Naive thymus-derived CD4-positive, alpha-beta T cell (primary cell): ENCODE data around the gene ARHGAP21. TPM values are rescaled to one million over a fixed set of nuclear protein-coding genes. Genes with fewer than 3 reads are reported as not detected.
"Not testable (repeated sequence)": the region's sequence is repeated elsewhere in the genome, so short reads cannot be mapped to it uniquely, and the experiment has no call there.

ENCODE experiments used
- ATAC-seq: fragments of 150-1000 bp; cut with Tn5 transposase; 2 replicates; pipeline ENCODE4 v1.10.0; 2021; ENCODE audit warnings: mild to moderate bottlenecking, moderate library complexity
- CTCF ChIA-PET: fragments of 350-600 bp; sonication (Branson Sonifier 250); formaldehyde crosslinking; loops from one replicate; lab custom pipeline; 2021; ENCODE audit warnings: antibody characterized with exemption; lab: Charles Lee
- POLR2A ChIA-PET: fragments of 350-600 bp; sonication (Branson Sonifier 250); formaldehyde crosslinking; loops from one replicate; lab custom pipeline; 2021; ENCODE audit warnings: antibody characterized with exemption, inconsistent platforms; lab: Charles Lee
- DNase-seq, 9 donors: peaks; one replicate each; pipeline versions ENCODE4 v3.0.0 to v3.0.0-alpha.2; 2020 to 2022; ENCODE audit warnings: mixed read lengths in 1 of 9
- H3K27ac ChIP-seq: one replicate; pipeline ENCODE4 v1.7.0; 2013; ENCODE audit warnings: mild to moderate bottlenecking, low read depth, low read length, moderate library complexity
- H3K27me3 ChIP-seq, 2 donors: one replicate each; pipeline ENCODE4 v1.7.0; 2013; ENCODE audit warnings: low read length in 2 of 2, mild to moderate bottlenecking in 2 of 2, moderate library complexity in 2 of 2; ENCODE audit not compliant: control insufficient read depth in 2 of 2, insufficient read depth in 2 of 2
- H3K36me3 ChIP-seq, 3 experiments: 1 replicate in 2 of 3; 2 replicates in 1 of 3; pipeline ENCODE4 v1.7.0; 2013; ENCODE audit warnings: low read length in 3 of 3, mild to moderate bottlenecking in 3 of 3, moderate library complexity in 1 of 3; ENCODE audit not compliant: insufficient read depth in 3 of 3, control insufficient read depth in 2 of 3
- H3K4me1 ChIP-seq, 2 donors: one replicate each; pipeline ENCODE4 v1.7.0; 2013; ENCODE audit warnings: low read length in 2 of 2, mild to moderate bottlenecking in 2 of 2, moderate library complexity in 1 of 2; ENCODE audit not compliant: control insufficient read depth in 2 of 2, insufficient read depth in 2 of 2
- H3K4me3 ChIP-seq: 2 replicates; pipeline ENCODE4 v1.7.0; 2013; ENCODE audit warnings: mild to moderate bottlenecking, low read length
- H3K9me3 ChIP-seq, 3 experiments: 1 replicate in 2 of 3; 2 replicates in 1 of 3; pipeline ENCODE4 v1.7.0; 2013; ENCODE audit warnings: low read length in 3 of 3; ENCODE audit not compliant: control insufficient read depth in 2 of 3
- H3K27ac Mint-ChIP-seq, 9 donors: one replicate each; pipeline ENCODE4 v1.8.0; 2020 to 2022; ENCODE audit warnings: mixed read lengths in 9 of 9, mild to moderate bottlenecking in 8 of 9, moderate library complexity in 5 of 9, inconsistent platforms in 2 of 9
- H3K27me3 Mint-ChIP-seq, 5 donors: one replicate each; pipeline ENCODE4 v1.8.0; 2021 to 2022; ENCODE audit warnings: mixed read lengths in 5 of 5, mild to moderate bottlenecking in 1 of 5
- H3K36me3 Mint-ChIP-seq, 5 donors: one replicate each; pipeline ENCODE4 v1.8.0; 2020 to 2022; ENCODE audit warnings: mixed read lengths in 5 of 5, mild to moderate bottlenecking in 3 of 5, inconsistent platforms in 1 of 5
- H3K4me1 Mint-ChIP-seq, 7 donors: one replicate each; pipeline ENCODE4 v1.8.0; 2020 to 2022; ENCODE audit warnings: mixed read lengths in 7 of 7, mild to moderate bottlenecking in 3 of 7, inconsistent platforms in 1 of 7
- H3K4me3 Mint-ChIP-seq, 10 donors: one replicate each; pipeline ENCODE4 v1.8.0; 2020 to 2022; ENCODE audit warnings: mild to moderate bottlenecking in 10 of 10, mixed read lengths in 10 of 10, moderate library complexity in 6 of 10, inconsistent platforms in 2 of 10
- H3K9me3 Mint-ChIP-seq, 11 donors: one replicate each; pipeline ENCODE4 v1.8.0; 2020 to 2022; ENCODE audit warnings: mixed read lengths in 11 of 11, mild to moderate bottlenecking in 4 of 11, inconsistent platforms in 1 of 11, moderate library complexity in 1 of 11
- intact Hi-C, 2 donors: fragments of 100-400 bp; cut with micrococcal nuclease; formaldehyde crosslinking; loops; one replicate each; pipeline ENCODE4 v1.15.1; 2023
- polyA plus RNA-seq, 2 donors: library from polyadenylated mRNA; unstranded; fragments of 300-500 nt; fragmentation: Illumina TruSeq; gene quantifications; one replicate each; pipeline ENCODE4 v1.2.3, GENCODE V29; 2021
- total RNA-seq, 6 experiments: library from RNA in 5 of 6; stranded (reverse) in 5 of 6; gene quantifications; 1 replicate in 5 of 6; 2 replicates in 1 of 6; pipeline ENCODE4 v1.2.3 and lab custom pipeline; 2021 to 2026

Gene ARHGAP21
- total and polyA plus RNA-seq, 7 experiments from 2014 or later, result 9.5 to 40.0 (median 32.9) TPM

DNA sequence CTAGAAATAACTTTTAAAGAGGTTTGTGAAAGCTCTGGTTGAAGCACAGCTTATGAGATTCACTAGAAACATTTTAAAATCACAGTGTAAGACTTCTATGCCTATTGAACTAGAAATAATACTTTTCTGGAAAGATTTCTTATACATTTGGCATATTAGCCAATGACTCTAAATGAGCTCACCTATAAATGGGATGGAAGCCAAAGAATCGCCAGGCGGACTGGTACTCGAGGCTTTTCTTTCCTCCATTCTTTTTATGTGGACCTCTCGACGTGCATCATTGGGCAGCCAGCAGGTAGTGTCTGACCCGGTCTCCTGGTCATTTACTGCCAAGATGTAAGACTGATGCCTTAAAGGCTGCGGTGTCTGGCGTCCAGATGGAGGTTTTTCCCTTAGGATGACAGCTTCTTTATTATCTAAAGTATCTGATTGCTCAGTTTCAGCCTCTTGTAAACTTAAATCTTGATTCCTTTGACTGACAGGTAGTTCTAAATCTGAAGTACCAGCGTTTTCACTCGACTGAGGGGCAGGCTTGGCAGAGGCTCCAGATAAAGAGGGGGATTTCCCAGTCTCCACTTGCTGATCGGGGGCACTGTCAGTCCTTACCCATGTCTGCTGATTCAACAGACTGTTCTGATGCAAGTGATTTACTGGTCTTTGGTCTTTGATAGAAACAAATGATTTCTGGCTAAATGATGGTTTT is 104.2 kb downstream of the ARHGAP21 start:
- ATAC-seq, H3K36me3 ChIP-seq, H3K27me3 ChIP-seq, DNase-seq, H3K4me3 Mint-ChIP-seq, H3K27me3 Mint-ChIP-seq, H3K9me3 ChIP-seq, H3K27ac ChIP-seq, H3K4me3 ChIP-seq, intact Hi-C loops, H3K9me3 Mint-ChIP-seq: not testable (repeated sequence)
- H3K4me1 ChIP-seq, result peaks cover 0 to 23% of the 10 kb centered on the region in 2 donors
- CTCF ChIA-PET, result interaction anchor here (2.1 kb wide), 1 partner anchor 23 kb away, joined by 12 read pairs; no protein-coding TSS in a partner anchor
- Mint-ChIP-seq H3K4me1 (peaks cover 9 to 62% (median 48%) of the 10 kb centered on the region in 7 donors), H3K27ac (peak overlapping the region in 8 of 9 donors; percentile 14 to 97 (median 88)), H3K36me3 (peaks cover 5 to 18% (median 11%) of the 10 kb centered on the region in 5 donors)
- POLR2A ChIA-PET, result interaction anchor here (2.6 kb wide), 1 partner anchor 397 kb away, joined by 6 read pairs; the partner anchor contains the start of genes ENKUR and THNSL1

DNA sequence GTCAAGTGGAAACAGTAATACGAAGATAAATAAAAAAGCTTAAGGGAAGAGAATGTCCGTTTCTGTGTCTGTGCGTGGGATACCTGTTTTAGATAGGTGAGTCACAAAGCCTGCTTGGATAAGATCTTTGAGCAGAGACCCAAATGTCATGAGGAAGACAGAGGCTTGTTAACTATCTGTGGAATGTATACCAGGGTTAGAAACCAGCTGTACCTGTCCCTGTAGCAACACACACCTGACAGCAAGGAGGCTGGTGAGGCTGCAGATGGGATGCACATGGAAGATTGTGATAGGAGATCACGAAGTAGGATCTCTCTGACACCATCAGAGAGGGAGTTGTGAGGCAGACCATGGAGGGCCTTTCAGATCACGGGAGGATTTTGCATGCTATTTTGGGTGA is 105.3 kb downstream of the ARHGAP21 start:
- peaks cover 9 to 24% (median 17%) of the 10 kb centered on the region in 5 donors for H3K36me3 Mint-ChIP-seq
- peak overlapping the region; percentile 25 to 97 (median 88) for H3K27ac Mint-ChIP-seq
- intact Hi-C loops, result no loop called here
- ATAC-seq, result no peak
- Histone ChIP-seq H3K27me3 (no peaks in the 10 kb centered on the region), H3K27ac (peak overlapping the region; percentile 5), H3K9me3 (no peaks in the 10 kb centered on the region), H3K4me3 (peak overlapping the region; percentile 11), H3K36me3 (no peaks in the 10 kb centered on the region), H3K4me1 (peaks cover 0 to 19% of the 10 kb centered on the region in 2 donors)
- ChIA-PET CTCF (interaction anchor here (0.6 to 2.1 kb wide), 5 partner anchors 15 to 377 kb away, joined by 3 to 12 read pairs (median 6); no protein-coding TSS in a partner anchor), POLR2A (interaction anchor here (0.6 to 2.6 kb wide), 2 partner anchors 338 to 398 kb away, joined by 3 to 6 read pairs; partner anchors contain the start of genes ENKUR and THNSL1)
- H3K27me3 Mint-ChIP-seq, result no peaks in the 10 kb centered on the region
- H3K4me3 Mint-ChIP-seq, result peak overlapping the region; percentile 7 to 75 (median 68)
- H3K4me1 Mint-ChIP-seq, result peaks cover 12 to 59% (median 46%) of the 10 kb centered on the region in 7 donors
- peak in 2 of 9 donors; percentile 5 to 14 for DNase-seq
- H3K9me3 Mint-ChIP-seq, result peaks cover 0 to 2% (median 0%) of the 10 kb centered on the region in 11 donors

DNA sequence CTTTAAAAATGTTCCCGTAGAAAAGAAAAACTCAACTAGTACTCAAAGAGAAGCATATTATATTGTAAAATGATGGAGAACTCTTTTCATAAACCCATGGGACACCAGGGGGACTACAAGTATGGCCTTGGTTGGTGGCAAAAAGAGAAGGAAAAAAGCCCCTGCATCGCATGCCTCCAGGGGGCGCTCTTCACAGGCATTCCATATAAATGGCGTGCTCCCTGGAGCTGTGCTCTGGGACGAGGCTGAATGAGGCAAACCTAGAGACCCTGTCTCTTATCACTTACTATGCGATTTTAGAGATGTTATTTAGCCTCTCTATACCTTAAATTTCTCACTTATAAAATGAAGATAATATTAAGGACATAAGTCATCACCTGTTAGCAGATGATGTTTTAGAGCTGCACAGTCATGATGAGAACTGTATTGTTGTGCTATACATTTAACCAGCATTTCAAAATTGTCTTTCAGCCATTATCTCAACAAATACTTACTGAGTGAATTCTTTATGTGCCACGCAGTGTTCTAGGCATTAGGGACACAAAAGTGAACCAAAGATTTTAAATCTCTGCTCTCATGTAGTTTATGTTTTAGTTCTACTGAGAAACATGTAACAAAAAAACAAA is 105.8 kb downstream of the ARHGAP21 start:
- Histone ChIP-seq H3K36me3 (no peaks in the 10 kb centered on the region), H3K4me1 (peaks cover 0 to 16% of the 10 kb centered on the region in 2 donors), H3K27ac (peak overlapping the region; percentile 5), H3K27me3 (no peaks in the 10 kb centered on the region), H3K9me3 (no peaks in the 10 kb centered on the region), H3K4me3 (no peak overlapping the region)
- intact Hi-C loops, result loop anchor here (1.0 to 2.0 kb wide), 2 partner anchors 463 kb away; no protein-coding TSS in a partner anchor
- Mint-ChIP-seq H3K27ac (peak overlapping the region in 8 of 9 donors; percentile 65 to 97 (median 91)), H3K4me3 (peak overlapping the region in 9 of 10 donors; percentile 34 to 75 (median 69)), H3K4me1 (peaks cover 11 to 55% (median 42%) of the 10 kb centered on the region in 7 donors), H3K36me3 (peaks cover 9 to 26% (median 18%) of the 10 kb centered on the region in 5 donors), H3K27me3 (no peaks in the 10 kb centered on the region), H3K9me3 (no peaks in the 10 kb centered on the region)
- ChIA-PET CTCF (interaction anchor here (0.6 to 2.1 kb wide), 11 partner anchors 10 to 607 kb away, joined by 3 to 12 read pairs (median 4); no protein-coding TSS in a partner anchor), POLR2A (interaction anchor here (0.6 to 2.6 kb wide), 3 partner anchors 25 to 398 kb away, joined by 3 to 6 read pairs (median 4); partner anchors contain the start of genes ENKUR and THNSL1)
- ATAC-seq (peak; percentile 58), DNase-seq (peak; percentile 28 to 62 (median 46))

DNA sequence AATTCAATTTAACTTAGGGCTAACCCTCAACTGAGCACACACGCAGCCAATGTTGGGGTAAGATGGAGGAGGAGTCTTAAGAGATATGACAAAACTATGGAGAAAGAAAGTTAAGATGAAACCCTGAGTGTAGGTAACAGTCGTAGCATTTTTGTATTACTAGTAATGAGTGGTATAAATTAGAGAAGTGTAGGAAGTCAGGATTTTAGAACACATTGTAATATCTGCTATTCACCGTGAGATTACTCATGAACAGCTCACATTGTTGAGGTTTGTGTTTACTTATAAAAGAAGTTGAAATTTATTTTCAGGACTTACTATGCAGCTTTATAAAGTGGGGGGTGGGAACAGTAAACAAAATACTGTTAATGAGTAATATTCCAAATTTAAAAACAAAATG is 107.2 kb downstream of the ARHGAP21 start:
- H3K4me1 ChIP-seq, result peaks cover 0 to 14% of the 10 kb centered on the region in 2 donors
- Mint-ChIP-seq H3K36me3 (peaks cover 11 to 29% (median 21%) of the 10 kb centered on the region in 5 donors), H3K4me1 (peaks cover 10 to 50% (median 34%) of the 10 kb centered on the region in 7 donors), H3K27me3 (no peaks in the 10 kb centered on the region), H3K27ac (peak overlapping the region in 3 of 9 donors; percentile 4 to 40 (median 37)), H3K4me3 (peak overlapping the region in 2 of 10 donors; percentile 3 to 4), H3K9me3 (no peaks in the 10 kb centered on the region)
- no peaks in the 10 kb centered on the region for H3K36me3 ChIP-seq
- ATAC-seq (no peak), DNase-seq (no peak)
- no peaks in the 10 kb centered on the region for H3K27me3 ChIP-seq
- H3K4me3 ChIP-seq, result no peak overlapping the region
- ChIA-PET CTCF (interaction anchor here (0.7 to 1.7 kb wide), 3 partner anchors 17 to 245 kb away, joined by 3 to 7 read pairs (median 6); no protein-coding TSS in a partner anchor), POLR2A (no interaction called here)
- no peak overlapping the region for H3K27ac ChIP-seq
- intact Hi-C loops, result loop anchor here in 1 of 2 donors (2.0 kb wide), 1 partner anchor 464 kb away; no protein-coding TSS in a partner anchor
- no peaks in the 10 kb centered on the region for H3K9me3 ChIP-seq

DNA sequence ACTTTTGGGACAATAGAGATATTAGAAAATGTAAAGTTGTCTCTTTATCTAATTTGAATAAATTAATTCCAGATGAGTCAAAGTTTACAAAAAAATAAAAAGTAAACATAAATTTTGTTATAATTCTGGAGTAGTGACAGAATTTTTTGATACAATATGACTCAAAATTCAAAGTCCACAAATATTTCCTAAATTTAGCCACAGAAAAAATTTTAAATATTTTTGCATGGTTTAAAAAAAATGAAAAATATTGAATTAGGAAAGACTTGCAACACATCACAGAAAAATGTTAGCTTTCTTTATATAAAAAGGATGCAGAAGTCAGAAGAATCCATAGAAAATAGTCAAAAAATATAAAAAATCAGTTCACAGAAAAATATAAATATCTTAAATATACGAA is 117.7 kb downstream of the ARHGAP21 start:
- Mint-ChIP-seq H3K9me3 (peaks cover 0 to 2% (median 0%) of the 10 kb centered on the region in 11 donors), H3K27ac (no peak overlapping the region), H3K4me3 (no peak overlapping the region), H3K27me3 (no peaks in the 10 kb centered on the region), H3K36me3 (peaks cover 14 to 37% (median 24%) of the 10 kb centered on the region in 5 donors), H3K4me1 (peaks cover 0 to 22% (median 4%) of the 10 kb centered on the region in 7 donors)
- Histone ChIP-seq H3K27me3 (no peaks in the 10 kb centered on the region), H3K4me3 (no peak overlapping the region), H3K36me3 (peaks cover 0 to 10% (median 0%) of the 10 kb centered on the region in 3 experiments), H3K4me1 (no peaks in the 10 kb centered on the region), H3K27ac (no peak overlapping the region), H3K9me3 (no peaks in the 10 kb centered on the region)
- ATAC-seq (no peak), DNase-seq (no peak)
- POLR2A ChIA-PET, result no interaction called here
- intact Hi-C loops, result no loop called here
- CTCF ChIA-PET, result interaction anchor here (0.7 kb wide), 1 partner anchor 199 kb away, joined by 3 read pairs; no protein-coding TSS in a partner anchor

DNA sequence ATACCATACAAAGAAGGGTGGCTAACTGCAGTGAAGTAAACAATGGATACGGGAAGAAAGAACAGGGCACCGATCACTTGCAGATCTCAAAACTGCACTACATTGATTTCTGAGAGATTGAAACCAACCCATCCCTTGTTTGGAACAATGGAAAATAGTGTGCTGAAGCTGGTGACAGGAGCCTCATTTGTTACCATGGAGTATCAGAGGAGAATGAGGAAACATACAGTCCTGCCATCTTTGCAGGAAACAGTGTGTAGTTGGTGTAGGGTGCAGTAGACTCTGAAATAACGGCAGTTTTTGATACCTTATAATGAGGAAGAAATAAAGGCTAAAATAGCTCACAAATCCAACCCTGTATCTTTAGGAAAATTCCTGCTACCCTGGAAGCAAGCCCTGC is 118.5 kb downstream of the ARHGAP21 start:
- ChIA-PET CTCF (interaction anchor here (1.2 to 1.4 kb wide), 2 partner anchors 8 to 17 kb away, joined by 4 read pairs; no protein-coding TSS in a partner anchor), POLR2A (no interaction called here)
- Mint-ChIP-seq H3K4me1 (peaks cover 0 to 22% (median 4%) of the 10 kb centered on the region in 7 donors), H3K36me3 (peaks cover 19 to 37% (median 30%) of the 10 kb centered on the region in 5 donors), H3K27ac (no peak overlapping the region), H3K27me3 (no peaks in the 10 kb centered on the region), H3K4me3 (no peak overlapping the region), H3K9me3 (peaks cover 0 to 2% (median 0%) of the 10 kb centered on the region in 11 donors)
- Histone ChIP-seq H3K27ac (no peak overlapping the region), H3K36me3 (peaks cover 0 to 16% (median 0%) of the 10 kb centered on the region in 3 experiments), H3K27me3 (no peaks in the 10 kb centered on the region), H3K4me3 (no peak overlapping the region), H3K9me3 (no peaks in the 10 kb centered on the region), H3K4me1 (no peaks in the 10 kb centered on the region)
- intact Hi-C loops, result no loop called here
- no peak for ATAC-seq
- no peak for DNase-seq
